H1 (cell line): ENCODE measurements around the gene CEP192. TPM values are rescaled to one million over a fixed set of nuclear protein-coding genes. Genes with fewer than 3 reads are reported as not detected.

Experiments used
- CTCF ChIA-PET: fragments of 300-600 bp; sonication (Branson Sonifier 250); formaldehyde crosslinking; loops from one replicate; lab custom pipeline; 2021; ENCODE audit not compliant: partially characterized antibody; lab: Charles Lee
- POLR2A ChIA-PET: fragments of 300-600 bp; sonication (Branson Sonifier 250); formaldehyde crosslinking; loops from one replicate; lab custom pipeline; 2021; ENCODE audit warnings: inconsistent platforms; ENCODE audit not compliant: partially characterized antibody; lab: Charles Lee
- DNase-seq, 2 experiments: peaks; one replicate each; pipeline versions ENCODE4 v3.0.0 to v3.0.0-alpha.2; 2010 to 2022; ENCODE audit warnings: low spot score in 2 of 2, low read depth in 1 of 2, mixed read lengths in 1 of 2
- FAIRE-seq: peaks from 2 replicates; lab custom pipeline; 2011; peaks lifted over from hg19 to GRCh38; lab: Jason Lieb, UNC
- H2AFZ ChIP-seq: 2 replicates; pipeline ENCODE4 v1.8.1; 2012; ENCODE audit warnings: low read length, inconsistent platforms
- H2AK5ac ChIP-seq: 2 replicates; pipeline ENCODE4 v1.6.1; 2013; ENCODE audit warnings: low read depth, low read length
- H2BK120ac ChIP-seq: replicated peaks from 2 replicates; pipeline ENCODE3; 2013; ENCODE audit warnings: low read depth, low read length, inconsistent platforms
- H2BK12ac ChIP-seq: 2 replicates; pipeline ENCODE4 v1.6.1; 2013; ENCODE audit warnings: low read depth, low read length
- H2BK15ac ChIP-seq: 2 replicates; pipeline ENCODE4 v1.6.1; 2013; ENCODE audit warnings: low read length
- H2BK20ac ChIP-seq: 2 replicates; pipeline ENCODE4 v1.6.1; 2013; ENCODE audit warnings: low read length
- H2BK5ac ChIP-seq: 2 replicates; pipeline ENCODE4 v1.6.1; 2013; ENCODE audit warnings: low read depth, low read length
- H3K14ac ChIP-seq: 2 replicates; pipeline ENCODE4 v1.6.1; 2013; ENCODE audit warnings: inconsistent platforms; ENCODE audit not compliant: insufficient read length
- H3K18ac ChIP-seq: 2 replicates; pipeline ENCODE4 v1.6.1; 2013; ENCODE audit warnings: low read length; ENCODE audit errors: extremely low read depth
- H3K23ac ChIP-seq: 2 replicates; pipeline ENCODE4 v1.6.1; 2013; ENCODE audit warnings: inconsistent platforms; ENCODE audit not compliant: insufficient read length
- H3K23me2 ChIP-seq: 2 replicates; pipeline ENCODE4 v1.6.1; 2013; ENCODE audit warnings: low read depth, low read length
- H3K27ac ChIP-seq: 2 replicates; pipeline ENCODE4 v1.6.1; 2011; ENCODE audit warnings: low read depth, low read length, inconsistent platforms
- H3K27me3 ChIP-seq, 4 experiments: replicated peaks in 1 of 4; 1 replicate in 1 of 4; 2 replicates in 3 of 4; pipeline versions ENCODE4 v1.6.1 to v1.8.1; 2011 to 2013; ENCODE audit warnings: low read length in 3 of 4, mild to moderate bottlenecking in 3 of 4, inconsistent platforms in 2 of 4, mixed read lengths in 2 of 4, moderate library complexity in 1 of 4; ENCODE audit not compliant: control insufficient read depth in 3 of 4, insufficient read depth in 3 of 4; ENCODE audit errors: extremely low read depth in 1 of 4
- H3K36me3 ChIP-seq, 4 experiments: 2 replicates each; pipeline versions ENCODE4 v1.6.1 to v1.8.1; 2011 to 2013; ENCODE audit warnings: mild to moderate bottlenecking in 4 of 4, low read length in 3 of 4, moderate library complexity in 2 of 4, control low read depth in 1 of 4, inconsistent platforms in 1 of 4; ENCODE audit not compliant: insufficient read depth in 4 of 4, control insufficient read depth in 2 of 4
- H3K4ac ChIP-seq: replicated peaks from 2 replicates; pipeline ENCODE3; 2013; ENCODE audit warnings: low read length, low read depth, mixed read lengths, inconsistent platforms; ENCODE audit not compliant: insufficient read length
- H3K4me1 ChIP-seq, 4 experiments: replicated peaks in 1 of 4; 1 replicate in 1 of 4; 2 replicates in 3 of 4; pipeline versions ENCODE4 v1.6.1 to v1.8.1; 2011 to 2013; ENCODE audit warnings: low read length in 3 of 4, inconsistent platforms in 2 of 4, mixed read lengths in 1 of 4; ENCODE audit not compliant: insufficient read depth in 4 of 4, control insufficient read depth in 3 of 4
- H3K4me2 ChIP-seq, 2 experiments: 2 replicates each; pipeline versions ENCODE4 v1.6.1 to v1.8.1; 2011 to 2013; ENCODE audit warnings: low read depth in 2 of 2, low read length in 2 of 2, control low read depth in 1 of 2, inconsistent platforms in 1 of 2, mild to moderate bottlenecking in 1 of 2; ENCODE audit not compliant: insufficient read depth in 1 of 2
- H3K4me3 ChIP-seq, 4 experiments: fragments of 200-600, 300-600 bp in 1 of 4; sonication (generic), shearing (Covaris generic), sonication (Bioruptor Twin) in 1 of 4; 2 replicates each; pipeline versions ENCODE4 v1.5.1 to v1.8.1; 2011 to 2016; ENCODE audit warnings: low read length in 4 of 4, low read depth in 3 of 4, control low read depth in 2 of 4, inconsistent platforms in 2 of 4, mild to moderate bottlenecking in 2 of 4, mixed read lengths in 1 of 4, moderate library complexity in 1 of 4; ENCODE audit not compliant: insufficient read depth in 2 of 4; ENCODE audit errors: extremely low read depth in 1 of 4
- H3K56ac ChIP-seq: replicated peaks from 2 replicates; pipeline ENCODE3; 2013; ENCODE audit warnings: low read depth, mild to moderate bottlenecking, mixed read lengths, low read length, inconsistent platforms; ENCODE audit not compliant: insufficient read length
- H3K79me1 ChIP-seq: 2 replicates; pipeline ENCODE4 v1.6.1; 2013; ENCODE audit warnings: low read depth, low read length, control low read depth
- H3K79me2 ChIP-seq, 2 experiments: 2 replicates each; pipeline versions ENCODE4 v1.6.1 to v1.8.1; 2012 to 2013; ENCODE audit warnings: low read length in 2 of 2, mild to moderate bottlenecking in 2 of 2, inconsistent platforms in 1 of 2; ENCODE audit not compliant: insufficient read depth in 2 of 2, control insufficient read depth in 1 of 2
- H3K9ac ChIP-seq, 4 experiments: replicated peaks in 1 of 4; 1 replicate in 1 of 4; 2 replicates in 3 of 4; pipeline versions ENCODE4 v1.6.1 to v1.8.1; 2011 to 2013; ENCODE audit warnings: low read depth in 3 of 4, low read length in 3 of 4, control low read depth in 2 of 4, mild to moderate bottlenecking in 2 of 4, moderate library complexity in 2 of 4, inconsistent platforms in 1 of 4; ENCODE audit errors: extremely low read depth in 1 of 4
- H3K9me3 ChIP-seq, 2 experiments: 2 replicates each; pipeline versions ENCODE4 v1.6.1 to v1.8.1; 2012 to 2013; ENCODE audit warnings: mild to moderate bottlenecking in 2 of 2, moderate library complexity in 2 of 2, control low read depth in 1 of 2, inconsistent platforms in 1 of 2, low read depth in 1 of 2, low read length in 1 of 2, mixed read lengths in 1 of 2; ENCODE audit not compliant: insufficient read depth in 2 of 2
- H4K20me1 ChIP-seq, 2 experiments: replicated peaks in 1 of 2; 2 replicates each; pipeline versions ENCODE3 to v1.8.1; 2011 to 2013; ENCODE audit warnings: inconsistent platforms in 2 of 2, low read length in 2 of 2, mild to moderate bottlenecking in 1 of 2; ENCODE audit not compliant: insufficient read depth in 2 of 2, control insufficient read depth in 1 of 2
- H4K5ac ChIP-seq: 2 replicates; pipeline ENCODE4 v1.6.1; 2013; ENCODE audit warnings: low read length, low read depth, mixed read lengths, inconsistent platforms; ENCODE audit not compliant: insufficient read length
- H4K8ac ChIP-seq: 2 replicates; pipeline ENCODE4 v1.8.0; 2013; ENCODE audit warnings: mild to moderate bottlenecking, moderate library complexity, low read length, inconsistent platforms; ENCODE audit not compliant: insufficient read depth; ENCODE audit errors: extremely low read depth
- H4K91ac ChIP-seq: replicated peaks from 2 replicates; pipeline ENCODE3; 2013; ENCODE audit warnings: low read length, mixed read lengths, inconsistent platforms; ENCODE audit not compliant: insufficient read length
- BCL11A ChIP-seq, 2 experiments: IDR thresholded peaks; one replicate each; pipeline ENCODE4 v1.6.1; 2011; ENCODE audit warnings: low read depth in 2 of 2, low read length in 2 of 2, mild to moderate bottlenecking in 2 of 2
- BRCA1 ChIP-seq: IDR thresholded peaks from 2 replicates; pipeline ENCODE4 v1.6.1; 2012; ENCODE audit warnings: low read depth, low read length, improper control_type of control experiment
- CBX5 ChIP-seq: fragments of 300-800, 300-1000 bp; sonication (generic); IDR thresholded peaks from 2 replicates; pipeline ENCODE4 v1.7.1; 2016; ENCODE audit warnings: antibody characterized with exemption, low read length, low read depth
- CBX8 ChIP-seq: fragments of 300-800, 300-1000 bp; sonication (generic); IDR thresholded peaks from 2 replicates; pipeline ENCODE4 v1.7.1; 2016; ENCODE audit warnings: low read depth, low read length, borderline replicate concordance
- CTBP2 ChIP-seq: IDR thresholded peaks from 2 replicates; pipeline ENCODE4 v1.7.0; 2011; ENCODE audit warnings: borderline replicate concordance, mild to moderate bottlenecking, moderate library complexity, mixed read lengths, low read length; ENCODE audit not compliant: insufficient read depth, insufficient read length
- EZH2 ChIP-seq: fragments of 200-600 bp; sonication (generic); IDR thresholded peaks from 2 replicates; pipeline ENCODE4 v1.7.1; 2012; ENCODE audit warnings: low read depth, mild to moderate bottlenecking, moderate library complexity, low read length, inconsistent platforms; ENCODE audit not compliant: severe bottlenecking
- HDAC2 ChIP-seq, 2 experiments: fragments of 300-600 bp in 1 of 2; sonication (generic) in 1 of 2; IDR thresholded peaks; 2 replicates each; pipeline ENCODE4 v1.6.1; 2011 to 2012; ENCODE audit warnings: low read depth in 2 of 2, low read length in 2 of 2, mild to moderate bottlenecking in 2 of 2, moderate library complexity in 2 of 2, borderline replicate concordance in 1 of 2, inconsistent platforms in 1 of 2
- JUN ChIP-seq: IDR thresholded peaks from 2 replicates; pipeline ENCODE4 v1.6.1; 2011; ENCODE audit warnings: low read depth, mild to moderate bottlenecking, improper control_type of control experiment, low read length
- NRF1 ChIP-seq: IDR thresholded peaks from 2 replicates; pipeline ENCODE4 v1.6.1; 2011; ENCODE audit warnings: mild to moderate bottlenecking, low read depth, low read length, improper control_type of control experiment
- RAD21 ChIP-seq, 2 experiments: IDR thresholded peaks in 1 of 2; conservative IDR thresholded peaks in 1 of 2; 2 replicates each; pipeline ENCODE4 v1.6.1; 2011; ENCODE audit warnings: low read depth in 2 of 2, low read length in 2 of 2, improper control_type of control experiment in 1 of 2, inconsistent platforms in 1 of 2, mild to moderate bottlenecking in 1 of 2, moderate library complexity in 1 of 2
- TBP ChIP-seq: IDR thresholded peaks from 2 replicates; pipeline ENCODE4 v1.6.1; 2011; ENCODE audit warnings: low read depth, low read length, improper control_type of control experiment
- TEAD4 ChIP-seq: IDR thresholded peaks from 2 replicates; pipeline ENCODE4 v1.6.1; 2012; ENCODE audit warnings: low read depth, low read length, inconsistent platforms, mixed read lengths
- WGBS, 2 experiments: shearing (Covaris generic) in 1 of 2; methylation state at CpG; one replicate each; pipeline versions ENCODE4 v1.1.6 to v1.1.7; 2013 to 2015; ENCODE audit warnings: low lambda C conversion rate in 2 of 2, mixed read lengths in 2 of 2, inconsistent platforms in 1 of 2, low coverage in 1 of 2, missing lambda C conversion rate in 1 of 2; ENCODE audit not compliant: insufficient replicate concordance in 2 of 2, insufficient coverage in 1 of 2, insufficient read length in 1 of 2; ENCODE audit errors: extremely low coverage in 1 of 2, missing lambda C conversion rate in 1 of 2; 5-methylcytosine and 5-hydroxymethylcytosine counted together
- polyA plus RNA-seq, 7 experiments: library from polyadenylated mRNA; depleted of rRNA in 3 of 7; stranded (reverse) in 5 of 7; unstranded in 2 of 7; fragments of >200 nt in 5 of 7; fragments of 200-250 nt in 2 of 7; gene quantifications; 1 replicate in 5 of 7; 2 replicates in 1 of 7; 4 replicates in 1 of 7; pipeline versions ENCODE4 v1.2.1 to v1.2.3, GENCODE V29; 2011 to 2013; ENCODE audit warnings: missing spikeins in 2 of 7, mixed read lengths in 2 of 7
- total RNA-seq: library from RNA; stranded (reverse); fragmentation: NEBNext Ultra II Directional; extraction: Animal tissue kit (Norgen Biotek cat#: 25700); gene quantifications from 2 replicates; pipeline ENCODE4 v1.2.1, GENCODE V29; 2021

CEP192 gene
- total and polyA plus RNA-seq, 2 of the 8 experiments (the other 6 are each of a cell fraction or from before 2014, with no cell fraction given): 13.4 to 23.1 TPM

GRCh38 chr18:13100942-13101658 is 109.9 kb downstream of the CEP192 start:
- Histone ChIP-seq H4K8ac (no peak overlapping the region), H3K4me1 (no peaks in the 10 kb centered on the region), H3K36me3 (peaks cover 23 to 51% (median 45%) of the 10 kb centered on the region in 4 experiments), H2BK15ac (no peak overlapping the region), H2AK5ac (no peak overlapping the region), H4K5ac (no peak overlapping the region), H3K9me3 (peaks cover 2 to 10% of the 10 kb centered on the region in 2 experiments; a peak in 1 of 4 replicates), H3K23me2 (peaks cover 3% of the 10 kb centered on the region; the same call in 1 of the 2 replicates), H2BK120ac (no peak overlapping the region), H3K23ac (no peak overlapping the region), H3K27ac (no peak overlapping the region), H2BK20ac (no peak overlapping the region), H3K4ac (no peak overlapping the region), H2BK12ac (no peak overlapping the region), H3K79me2 (no peaks in the 10 kb centered on the region), H3K4me3 (no peak overlapping the region), H3K14ac (no peak overlapping the region), H3K56ac (no peak overlapping the region), H2BK5ac (no peak overlapping the region), H3K79me1 (no peaks in the 10 kb centered on the region; the same call in 1 of the 2 replicates), H2AFZ (no peak overlapping the region), H3K27me3 (no peaks in the 10 kb centered on the region), H4K91ac (no peak overlapping the region), H3K18ac (no peak overlapping the region), H4K20me1 (peaks cover 0 to 2% of the 10 kb centered on the region in 2 experiments), H3K4me2 (no peak overlapping the region), H3K9ac (no peak overlapping the region)
- WGBS, 2 experiments: 90% methylated on average over 14 of the region's 14 CpGs; no CpG with 5 or more reads in 1 of the 2 experiments
- CTCF ChIA-PET: interaction anchor here (1.1 to 1.5 kb wide), 3 partner anchors 21 to 103 kb away, joined by 3 read pairs; no protein-coding TSS in a partner anchor
- no peak for FAIRE-seq
- POLR2A ChIA-PET: no interaction called here
- TF ChIP-seq TEAD4 (no peak), JUN (no peak), BRCA1 (no peak), CTBP2 (no peak), CBX5 (no peak), BCL11A (IDR thresholded peaks at IDR 0.05; ENCODE audit: low read depth in 2 of 2, low read length in 2 of 2) (no peak), TBP (no peak), NRF1 (no peak), HDAC2 (IDR thresholded peaks at IDR 0.05; ENCODE audit: borderline replicate concordance in 1 of 2, low read depth in 2 of 2, low read length in 2 of 2) (no peak), CBX8 (no peak), RAD21 (IDR thresholded peaks at IDR 0.05 in 1 of 2, conservative IDR thresholded peaks at IDR 0.05 in 1 of 2; ENCODE audit: low read depth in 2 of 2, low read length in 2 of 2) (no peak), EZH2 (no peak)
- no peak for DNase-seq
